Measurements from ENCODE around the gene C2CD3. TPM values are rescaled to one million over a fixed set of nuclear protein-coding genes. Genes with fewer than 3 reads are reported as not detected.

Gene C2CD3
- total and polyA plus RNA-seq, 2 of the 4 experiments (the other 2 are of a cell fraction): 11.1 to 19.2 TPM

- Histone ChIP-seq H4K8ac (ENCODE audit: low read depth in 2 of 2, low read length in 2 of 2) (no peak overlapping the region), H3K27ac (ENCODE audit: insufficient read depth, low read length) (no peak overlapping the region), H2BK120ac (ENCODE audit: low read depth, low read length) (no peak overlapping the region), H3K56ac (ENCODE audit: extremely low read depth, insufficient read depth, low read length) (no peak overlapping the region), H3K4me1 (ENCODE audit: control insufficient read depth, insufficient read depth, low read length) (no peaks in the 10 kb centered on the region), H2BK20ac (ENCODE audit: low read depth, low read length) (no peak overlapping the region), H3K23ac (ENCODE audit: low read depth, low read length) (no peak overlapping the region), H3K14ac (replicated peaks; ENCODE audit: low read depth, low read length) (no peak overlapping the region), H2BK5ac (ENCODE audit: low read depth, low read length, poor library complexity, severe bottlenecking) (no peak overlapping the region), H3K4me3 (ENCODE audit: insufficient read depth, low read depth, low read length) (no peak overlapping the region), H4K20me1 (ENCODE audit: insufficient read depth, low read length) (no peaks in the 10 kb centered on the region), H3K18ac (ENCODE audit: low read depth, low read length) (no peak overlapping the region), H3K4ac (ENCODE audit: low read depth, low read length) (no peak overlapping the region), H3K36me3 (ENCODE audit: control insufficient read depth, insufficient read depth, low read length) (peaks cover 21% of the 10 kb centered on the region), H3K27me3 (ENCODE audit: control insufficient read depth, insufficient read depth, low read length) (no peaks in the 10 kb centered on the region), H4K5ac (ENCODE audit: low read depth, low read length) (no peak overlapping the region), H3K9ac (ENCODE audit: low read depth, low read length) (no peak overlapping the region), H3K9me3 (ENCODE audit: control insufficient read depth, insufficient read depth, low read length) (no peaks in the 10 kb centered on the region), H2AK5ac (ENCODE audit: low read depth, low read length) (no peak overlapping the region), H2BK15ac (ENCODE audit: low read depth, low read length) (no peak overlapping the region), H2AK9ac (replicated peaks; ENCODE audit: low read depth, low read length, poor library complexity) (no peak overlapping the region), H3K79me1 (ENCODE audit: low read depth in 1 of 2, low read length in 2 of 2) (no peaks in the 10 kb centered on the region), H2AFZ (replicated peaks; ENCODE audit: low read length, poor library complexity) (no peak overlapping the region), H4K91ac (ENCODE audit: insufficient read depth, low read depth, low read length) (no peak overlapping the region), H3K4me2 (ENCODE audit: low read depth, low read length) (no peak overlapping the region), H3K9me1 (ENCODE audit: insufficient read depth, low read length) (no peaks in the 10 kb centered on the region)
- ChIA-PET POLR2A (ENCODE audit: unreplicated experiment) (no interaction called here), CTCF (interaction anchor here (0.6 kb wide), 1 partner anchor 112 kb away, joined by 3 read pairs; no protein-coding TSS in a partner anchor)
- dilution Hi-C loops (cut with HindIII; ENCODE audit: low sequenced_read_pairs, unreplicated experiment) (no loop called here), intact Hi-C loops (cut with micrococcal nuclease) (no loop called here), in situ Hi-C loops (cut with MboI; ENCODE audit: low sequenced_read_pairs) (no loop called here)
- no peak for DNase-seq
- no TSS peak for BruUV-seq (replicated peaks)
- no peak for ATAC-seq (ENCODE audit: low read depth)
- no CpG with 5 or more reads among the region's 4 CpGs for WGBS, 2 experiments (ENCODE audit: extremely low coverage in 2 of 2, insufficient read length in 1 of 2)
- no peak for TF ChIP-seq NFE2L2 (IDR thresholded peaks at IDR 0.05; ENCODE audit: low read depth, low read length)
- TF ChIP-seq RCOR1 (IDR thresholded peaks at IDR 0.05; ENCODE audit: insufficient replicate concordance, low read length): no peak
- no peak for TF ChIP-seq FOS (IDR thresholded peaks at IDR 0.05; ENCODE audit: low read depth, low read length)
- no peak for TF ChIP-seq USF2 (IDR thresholded peaks at IDR 0.05; ENCODE audit: low read depth, low read length)
- TF ChIP-seq BHLHE40 (IDR thresholded peaks at IDR 0.05; ENCODE audit: low read depth, low read length): no peak
Measured at GRCh38 chr11:74094393-74094792, 76.4 kb downstream of the C2CD3 start.
